B cell (primary cell): Measurements from ENCODE around the gene FIBP. TPM values are rescaled to one million over a fixed set of nuclear protein-coding genes. Genes with fewer than 3 reads are reported as not detected.

Experiments used
- ATAC-seq: fragments of 200-7000 bp; cut with Tn5 transposase; one replicate; pipeline ENCODE4 v1.10.0; 2021; ENCODE audit warnings: low read depth, mild to moderate bottlenecking, moderate number of reproducible peaks, moderate library complexity
- CTCF ChIA-PET: fragments of 350-600 bp; sonication (Branson Sonifier 250); formaldehyde crosslinking; loops from one replicate; lab custom pipeline; 2021; ENCODE audit warnings: antibody characterized with exemption, inconsistent platforms; lab: Charles Lee
- POLR2A ChIA-PET: fragments of 350-600 bp; sonication (Branson Sonifier 250); formaldehyde crosslinking; loops from one replicate; lab custom pipeline; 2021; ENCODE audit warnings: antibody characterized with exemption; lab: Charles Lee
- DNase-seq: peaks from one replicate; pipeline ENCODE4 v3.0.0; 2013
- H2AFZ ChIP-seq: 2 replicates; pipeline ENCODE4 v1.6.1; 2012; ENCODE audit warnings: mild to moderate bottlenecking, low read depth, low read length; ENCODE audit not compliant: insufficient read depth, poor library complexity, severe bottlenecking
- H3K27ac ChIP-seq, 2 donors: 1 replicate in 1 of 2; 2 replicates in 1 of 2; pipeline ENCODE4 v1.5.1; 2012 to 2013; ENCODE audit warnings: low read length in 2 of 2, mild to moderate bottlenecking in 2 of 2, moderate library complexity in 1 of 2
- H3K27me3 ChIP-seq, 4 experiments: fragments of 200-600 bp in 1 of 4; sonication (generic) in 1 of 4; replicated peaks in 1 of 4; 1 replicate in 2 of 4; 2 replicates in 2 of 4; pipeline versions ENCODE4 v1.6.1 to v1.7.0; 2013 to 2016; ENCODE audit warnings: low read length in 3 of 4, mild to moderate bottlenecking in 2 of 4, mixed read lengths in 1 of 4, moderate library complexity in 1 of 4; ENCODE audit not compliant: insufficient read depth in 4 of 4, control insufficient read depth in 3 of 4; ENCODE audit errors: control extremely low read depth in 1 of 4
- H3K36me3 ChIP-seq, 2 experiments: replicated peaks in 1 of 2; 1 replicate in 1 of 2; 2 replicates in 1 of 2; pipeline versions ENCODE4 v1.6.1 to v1.7.1; 2013; ENCODE audit warnings: low read length in 1 of 2; ENCODE audit not compliant: insufficient read depth in 2 of 2, control insufficient read depth in 1 of 2; ENCODE audit errors: control extremely low read depth in 1 of 2, extremely low read depth in 1 of 2
- H3K4me1 ChIP-seq, 2 donors: fragments of 200-600 bp in 1 of 2; sonication (generic) in 1 of 2; 1 replicate in 1 of 2; 2 replicates in 1 of 2; pipeline versions ENCODE4 v1.5.1 to v1.6.1; 2013 to 2017; ENCODE audit warnings: low read length in 2 of 2; ENCODE audit not compliant: control insufficient read depth in 2 of 2, insufficient read depth in 2 of 2
- H3K4me2 ChIP-seq: replicated peaks from 2 replicates; pipeline ENCODE3; 2012; ENCODE audit warnings: mild to moderate bottlenecking, low read depth, low read length; ENCODE audit not compliant: poor library complexity, severe bottlenecking
- H3K4me3 ChIP-seq, 5 experiments: fragments of 200-600 bp in 1 of 5; sonication (generic) in 1 of 5; 1 replicate in 3 of 5; 2 replicates in 2 of 5; pipeline versions ENCODE4 v1.5.1 to v1.7.0; 2011 to 2016; ENCODE audit warnings: low read length in 4 of 5, mild to moderate bottlenecking in 4 of 5, low read depth in 2 of 5, control low read depth in 1 of 5, moderate library complexity in 1 of 5; ENCODE audit not compliant: insufficient read depth in 1 of 5; ENCODE audit errors: control extremely low read depth in 1 of 5, extremely low read depth in 1 of 5
- H3K79me2 ChIP-seq: fragments of 200-600 bp; sonication (generic); one replicate; pipeline ENCODE4 v1.6.0; 2016; ENCODE audit warnings: low read length; ENCODE audit not compliant: control insufficient read depth, insufficient read depth
- H3K9ac ChIP-seq: fragments of 200-600 bp; sonication (generic); 2 replicates; pipeline ENCODE4 v1.6.1; 2017; ENCODE audit warnings: mild to moderate bottlenecking, low read length, moderate library complexity
- H3K9me3 ChIP-seq, 3 donors: one replicate each; pipeline versions ENCODE4 v1.6.1 to v1.7.1; 2013; ENCODE audit warnings: low read length in 2 of 3; ENCODE audit not compliant: control insufficient read depth in 2 of 3, insufficient read depth in 1 of 3; ENCODE audit errors: control extremely low read depth in 1 of 3
- H4K20me1 ChIP-seq: 2 replicates; pipeline ENCODE4 v1.6.0; 2012; ENCODE audit warnings: mild to moderate bottlenecking, low read length; ENCODE audit not compliant: insufficient read depth, control insufficient read depth, poor library complexity, severe bottlenecking
- H3K27ac Mint-ChIP-seq: one replicate; pipeline ENCODE4 v1.8.0; 2021; ENCODE audit warnings: mixed read lengths
- H3K27me3 Mint-ChIP-seq: one replicate; pipeline ENCODE4 v1.8.0; 2021; ENCODE audit warnings: mixed read lengths
- H3K4me1 Mint-ChIP-seq: one replicate; pipeline ENCODE4 v1.8.0; 2021; ENCODE audit warnings: mixed read lengths
- H3K4me3 Mint-ChIP-seq: one replicate; pipeline ENCODE4 v1.8.0; 2021; ENCODE audit warnings: mixed read lengths
- H3K9me3 Mint-ChIP-seq: one replicate; pipeline ENCODE4 v1.8.0; 2022; ENCODE audit warnings: mixed read lengths; ENCODE audit not compliant: insufficient read depth
- EZH2 ChIP-seq: IDR thresholded peaks from 2 replicates; pipeline ENCODE4 v1.6.1; 2012; ENCODE audit warnings: borderline replicate concordance, low read depth, mild to moderate bottlenecking, moderate library complexity, low read length; ENCODE audit not compliant: insufficient read depth, poor library complexity, severe bottlenecking
- WGBS: methylation state at CpG from one replicate; pipeline ENCODE4 v1.1.5; 2013; ENCODE audit warnings: missing lambda C conversion rate; ENCODE audit not compliant: insufficient coverage; 5-methylcytosine and 5-hydroxymethylcytosine counted together
- intact Hi-C: fragments of 100-400 bp; cut with micrococcal nuclease; formaldehyde crosslinking; loops from one replicate; pipeline ENCODE4 v1.10.0; 2022
- polyA plus RNA-seq: library from polyadenylated mRNA; depleted of rRNA; stranded (reverse); fragments of >200 nt; gene quantifications from 2 replicates; pipeline ENCODE4 v1.2.3, GENCODE V29; 2012
- total RNA-seq, 2 donors: library from RNA; stranded (reverse); fragments of 120-200 nt in 1 of 2; gene quantifications; 1 replicate in 1 of 2; 2 replicates in 1 of 2; pipeline versions ENCODE4 v1.2.3 to v1.2.4, GENCODE V29; 2013 to 2022
- TF ChIP-seq, protein P1 (sequence below): fragments of 200-600 bp; IDR thresholded peaks from one replicate; pipeline ENCODE4 v1.8.0; 2022; ENCODE audit warnings: antibody characterized with exemption, mild to moderate bottlenecking

FIBP gene
- total and polyA plus RNA-seq, 2 donors (not counting 1 experiment from before 2014, with no cell fraction given), result 63.4 to 128 TPM

DNA sequence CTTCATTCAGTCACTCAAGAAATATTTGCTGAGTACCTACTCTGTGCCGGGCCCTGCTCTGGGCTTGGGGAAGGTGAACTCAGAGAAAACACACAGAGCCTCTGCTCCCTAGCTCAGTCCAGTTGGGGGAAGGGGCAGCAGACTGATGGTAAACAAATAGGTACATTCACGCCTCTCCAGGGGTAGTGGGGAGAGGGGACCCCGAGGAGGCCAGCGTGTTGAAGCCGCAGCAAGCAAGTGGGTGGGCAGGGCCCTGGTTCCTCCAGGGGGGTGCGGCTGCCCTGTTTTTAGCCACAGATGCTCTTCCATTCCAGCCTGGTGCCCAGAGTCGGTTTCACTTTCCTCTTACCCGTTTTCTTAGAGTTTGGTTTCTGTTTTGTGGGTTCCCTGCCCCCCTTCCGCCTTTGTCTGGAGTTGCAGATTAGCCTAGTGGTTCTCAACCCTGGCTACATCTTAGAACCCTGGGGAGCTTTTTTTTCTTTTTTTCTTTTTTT lies 39.7 kb upstream of the FIBP start:
- H3K4me3 ChIP-seq, result peak overlapping the region in 4 of 5 experiments; percentile 27 to 67 (median 38)
- H3K4me2 ChIP-seq, result peak overlapping the region; percentile 84
- Mint-ChIP-seq H3K27ac (peak overlapping the region; percentile 98), H3K9me3 (no peaks in the 10 kb centered on the region), H3K27me3 (no peaks in the 10 kb centered on the region), H3K4me3 (peak overlapping the region; percentile 74), H3K4me1 (peaks cover 18% of the 10 kb centered on the region)
- peaks cover 2 to 4% of the 10 kb centered on the region in 2 experiments for H3K36me3 ChIP-seq
- no peaks in the 10 kb centered on the region for H3K79me2 ChIP-seq
- peak overlapping the region; percentile 70 to 79 for H3K27ac ChIP-seq
- TF ChIP-seq, protein P1, sequence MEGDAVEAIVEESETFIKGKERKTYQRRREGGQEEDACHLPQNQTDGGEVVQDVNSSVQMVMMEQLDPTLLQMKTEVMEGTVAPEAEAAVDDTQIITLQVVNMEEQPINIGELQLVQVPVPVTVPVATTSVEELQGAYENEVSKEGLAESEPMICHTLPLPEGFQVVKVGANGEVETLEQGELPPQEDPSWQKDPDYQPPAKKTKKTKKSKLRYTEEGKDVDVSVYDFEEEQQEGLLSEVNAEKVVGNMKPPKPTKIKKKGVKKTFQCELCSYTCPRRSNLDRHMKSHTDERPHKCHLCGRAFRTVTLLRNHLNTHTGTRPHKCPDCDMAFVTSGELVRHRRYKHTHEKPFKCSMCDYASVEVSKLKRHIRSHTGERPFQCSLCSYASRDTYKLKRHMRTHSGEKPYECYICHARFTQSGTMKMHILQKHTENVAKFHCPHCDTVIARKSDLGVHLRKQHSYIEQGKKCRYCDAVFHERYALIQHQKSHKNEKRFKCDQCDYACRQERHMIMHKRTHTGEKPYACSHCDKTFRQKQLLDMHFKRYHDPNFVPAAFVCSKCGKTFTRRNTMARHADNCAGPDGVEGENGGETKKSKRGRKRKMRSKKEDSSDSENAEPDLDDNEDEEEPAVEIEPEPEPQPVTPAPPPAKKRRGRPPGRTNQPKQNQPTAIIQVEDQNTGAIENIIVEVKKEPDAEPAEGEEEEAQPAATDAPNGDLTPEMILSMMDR, result no peak
- TF ChIP-seq EZH2, result no peak
- intact Hi-C loops, result loop anchor here (1.0 to 2.0 kb wide), 3 partner anchors 9 to 37 kb away; partner anchors contain the start of genes C11orf68, CCDC85B, DRAP1 and SART1
- CTCF ChIA-PET, result interaction anchor here (0.8 to 3.1 kb wide), 7 partner anchors 32 to 383 kb away, joined by 3 to 18 read pairs (median 4); partner anchors contain the start of genes CCDC85B and FIBP
- H3K27me3 ChIP-seq, result no peaks in the 10 kb centered on the region
- ATAC-seq (peak; percentile 94), DNase-seq (peak; percentile 89)
- peak overlapping the region; percentile 46 for H3K9ac ChIP-seq
- no peaks in the 10 kb centered on the region for H4K20me1 ChIP-seq
- POLR2A ChIA-PET, result interaction anchor here (1.1 to 1.8 kb wide), 6 partner anchors 10 to 216 kb away, joined by 3 to 9 read pairs (median 4); partner anchors contain the start of genes CCDC85B, FIBP, KAT5 and SART1
- 0% methylated on average over 8 of the region's 9 CpGs for WGBS
- peak overlapping the region; percentile 89 for H2AFZ ChIP-seq
- H3K4me1 ChIP-seq, result peaks cover 20 to 22% of the 10 kb centered on the region in 2 donors
- no peaks in the 10 kb centered on the region for H3K9me3 ChIP-seq

DNA sequence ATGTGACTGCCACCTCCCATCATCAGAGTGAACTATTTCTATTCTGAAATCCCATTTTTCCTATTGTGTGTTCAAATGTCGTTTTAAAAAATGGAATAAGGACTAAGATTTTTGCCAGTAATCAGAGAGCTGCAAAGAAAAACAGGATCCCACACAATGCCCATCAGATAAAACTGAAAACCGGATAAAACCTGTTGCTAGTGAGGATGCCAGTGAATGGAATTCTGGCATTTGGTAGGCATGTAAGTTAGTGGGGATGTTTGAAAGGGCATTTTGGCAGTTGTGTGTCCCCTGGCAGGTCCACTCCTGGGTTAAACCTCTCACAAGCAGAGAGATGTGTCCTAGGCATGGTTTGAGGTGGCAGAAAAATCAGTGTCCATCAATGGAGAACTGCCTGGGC lies 37.1 kb upstream of the FIBP start:
- 86% methylated on average over 1 of the region's 2 CpGs for WGBS
- H3K36me3 ChIP-seq, result peaks cover 6 to 20% of the 10 kb centered on the region in 2 experiments
- no peaks in the 10 kb centered on the region for H3K27me3 Mint-ChIP-seq

More for the DNA sequence above, 37.1 kb upstream of the FIBP start:
- ChIA-PET CTCF (no interaction called here), POLR2A (interaction anchor here (0.6 kb wide), 1 partner anchor 10 kb away, joined by 6 read pairs; no protein-coding TSS in a partner anchor)
- H3K9ac ChIP-seq, result no peak overlapping the region
- H2AFZ ChIP-seq, result no peak overlapping the region
- TF ChIP-seq, protein P1, result no peak
- TF ChIP-seq EZH2, result no peak
- Mint-ChIP-seq H3K4me1 (peaks cover 21% of the 10 kb centered on the region), H3K27ac (peak overlapping the region; percentile 21), H3K4me3 (no peak overlapping the region), H3K9me3 (no peaks in the 10 kb centered on the region)
- H3K9me3 ChIP-seq, result no peaks in the 10 kb centered on the region
- DNase-seq (no peak), ATAC-seq (no peak)
- no peak overlapping the region for H3K27ac ChIP-seq
- peaks cover 8% of the 10 kb centered on the region for H3K79me2 ChIP-seq
- no peak overlapping the region for H3K4me3 ChIP-seq
- H4K20me1 ChIP-seq, result peaks cover under 1% of the 10 kb centered on the region
- H3K27me3 ChIP-seq, result no peaks in the 10 kb centered on the region
- no peak overlapping the region for H3K4me2 ChIP-seq
- intact Hi-C loops, result no loop called here
- H3K4me1 ChIP-seq, result peaks cover 26 to 28% of the 10 kb centered on the region in 2 donors
